SK-MEL-5 (cell line): Measurements from ENCODE around the gene CPNE8. TPM values are rescaled to one million over a fixed set of nuclear protein-coding genes. Genes with fewer than 3 reads are reported as not detected.
"Not testable (repeated sequence)": the region's sequence is repeated elsewhere in the genome, so short reads cannot be mapped to it uniquely, and the experiment has no call there.

Experiments
- DNase-seq: peaks from one replicate; pipeline ENCODE4 v3.0.0-alpha.2; 2016; ENCODE audit warnings: low read depth, low spot score
- in situ Hi-C: cut with HindIII; loops from 2 replicates; pipeline ENCODE4 v1.10.0; 2016; ENCODE audit warnings: low sequenced_read_pairs, high pct_unique_total_duplicates, low pct_unique_long_range_greater_than_20kb
- total RNA-seq: library from RNA; depleted of rRNA; stranded (reverse); fragments of >200 nt; shearing (Covaris generic); gene quantifications from 2 replicates; pipeline ENCODE4 v1.2.3, GENCODE V29; 2014

Gene CPNE8
- total RNA-seq, 1 experiment from 2014 or later, result 42.3 TPM

- in situ Hi-C loops, result no loop called here
- no peak for DNase-seq
These were observed 128.7 kb downstream of the CPNE8 start for GRCh38 chr12:38776647-38777046.

- DNase-seq, result no peak
- in situ Hi-C loops, result no loop called here
These were observed 129.9 kb downstream of the CPNE8 start for GRCh38 chr12:38775457-38775856.

- no peak for DNase-seq
- in situ Hi-C loops, result no loop called here
These were observed 133.0 kb downstream of the CPNE8 start for GRCh38 chr12:38772437-38772836.

GRCh38 chr12:38771871-38772270 lies 133.5 kb downstream of the CPNE8 start:
- DNase-seq, result no peak
- in situ Hi-C loops, result no loop called here

- no peak for DNase-seq
- in situ Hi-C loops, result no loop called here
These were observed 143.6 kb downstream of the CPNE8 start for GRCh38 chr12:38761636-38762342.

GRCh38 chr12:38761111-38761510 lies 144.3 kb downstream of the CPNE8 start:
- DNase-seq, result no peak
- in situ Hi-C loops, result no loop called here

GRCh38 chr12:38759621-38760020 lies 145.8 kb downstream of the CPNE8 start:
- in situ Hi-C loops, result no loop called here
- DNase-seq, result no peak

GRCh38 chr12:38746744-38747143 lies 158.6 kb downstream of the CPNE8 start:
- in situ Hi-C loops, result no loop called here
- DNase-seq, result no peak

GRCh38 chr12:38745601-38746000 lies 159.8 kb downstream of the CPNE8 start:
- no peak for DNase-seq
- in situ Hi-C loops, result no loop called here

GRCh38 chr12:38744041-38744440 lies 161.3 kb downstream of the CPNE8 start:
- in situ Hi-C loops, result no loop called here
- DNase-seq, result no peak

GRCh38 chr12:38742496-38742895 lies 162.9 kb downstream of the CPNE8 start:
- DNase-seq, in situ Hi-C loops: not testable (repeated sequence)

- in situ Hi-C loops, result no loop called here
- DNase-seq, result no peak
These were observed 168.6 kb downstream of the CPNE8 start for GRCh38 chr12:38736821-38737220.

- in situ Hi-C loops, result no loop called here
- DNase-seq, result no peak
These were observed 172.6 kb downstream of the CPNE8 start for GRCh38 chr12:38732761-38733160.

- in situ Hi-C loops, result no loop called here
- no peak for DNase-seq
These were observed 176.5 kb downstream of the CPNE8 start for GRCh38 chr12:38728894-38729293.

GRCh38 chr12:38721611-38722252 lies 183.7 kb downstream of the CPNE8 start:
- in situ Hi-C loops, result no loop called here
- DNase-seq, result no peak

GRCh38 chr12:38720661-38721060 lies 184.7 kb downstream of the CPNE8 start:
- in situ Hi-C loops, result no loop called here
- DNase-seq, result no peak

GRCh38 chr12:38713294-38713693 lies 192.1 kb downstream of the CPNE8 start:
- DNase-seq, result no peak
- in situ Hi-C loops, result no loop called here

GRCh38 chr12:38711054-38711453 lies 194.3 kb downstream of the CPNE8 start:
- in situ Hi-C loops, result no loop called here
- DNase-seq, result no peak

- in situ Hi-C loops, result no loop called here
- no peak for DNase-seq
These were observed 196.9 kb downstream of the CPNE8 start for GRCh38 chr12:38708466-38708865.
